Activated T-helper 2 cell treated with anti-CD3 and anti-CD28 coated beads, Interferon-gamma antibody, Interleukin-2, Interleukin-4, amounts not matched to agents 10 μg/mL and 5 μg/mL and 100 μg/mL, durations not matched to agents 14 hours and 24 hours and 36 hours (primary cell): Measurements from ENCODE around the gene SLC40A1. TPM values are rescaled to one million over a fixed set of nuclear protein-coding genes. Genes with fewer than 3 reads are reported as not detected.
A peak's percentile ranks its signal among the peaks of the same experiment; 100 is the strongest.

Experiments
- DNase-seq: peaks from one replicate; pipeline ENCODE4 v3.0.0; 2021; ENCODE audit warnings: low spot score
- H3K27ac Mint-ChIP-seq: one replicate; pipeline ENCODE4 v1.8.0; 2021; ENCODE audit warnings: mixed read lengths
- H3K27me3 Mint-ChIP-seq: one replicate; pipeline ENCODE4 v1.8.0; 2021; ENCODE audit warnings: low read depth, mixed read lengths
- H3K36me3 Mint-ChIP-seq: one replicate; pipeline ENCODE4 v1.8.0; 2021; ENCODE audit warnings: low read depth, mixed read lengths
- H3K4me1 Mint-ChIP-seq: one replicate; pipeline ENCODE4 v1.8.0; 2021; ENCODE audit warnings: low read depth, mixed read lengths
- H3K4me3 Mint-ChIP-seq: one replicate; pipeline ENCODE4 v1.8.0; 2021; ENCODE audit warnings: low read depth, mild to moderate bottlenecking, moderate library complexity, mixed read lengths
- H3K9me3 Mint-ChIP-seq: one replicate; pipeline ENCODE4 v1.8.0; 2021; ENCODE audit warnings: mixed read lengths
- intact Hi-C: fragments of 100-400 bp; cut with micrococcal nuclease; formaldehyde crosslinking; loops from one replicate; pipeline ENCODE4 v1.15.1; 2023
- total RNA-seq: library from RNA; stranded (reverse); gene quantifications from 2 replicates; pipeline ENCODE4 v1.2.3, GENCODE V29; 2022

SLC40A1 gene
- total RNA-seq, 1 donor from 2014 or later: 1.8 TPM

GRCh38 chr2:189577121-189577520 lies 3.5 kb downstream of the SLC40A1 start:
- no peaks in the 10 kb centered on the region for H3K36me3 Mint-ChIP-seq
- DNase-seq: no peak
- no peaks in the 10 kb centered on the region for H3K9me3 Mint-ChIP-seq
- peaks cover 24% of the 10 kb centered on the region for H3K27me3 Mint-ChIP-seq
- no peak overlapping the region for H3K4me3 Mint-ChIP-seq
- peaks cover 24% of the 10 kb centered on the region for H3K4me1 Mint-ChIP-seq
- no peak overlapping the region for H3K27ac Mint-ChIP-seq
- intact Hi-C loops: no loop called here

GRCh38 chr2:189576396-189576795 lies 4.2 kb downstream of the SLC40A1 start:
- Mint-ChIP-seq H3K4me3 (no peak overlapping the region), H3K36me3 (no peaks in the 10 kb centered on the region), H3K4me1 (peaks cover 17% of the 10 kb centered on the region), H3K27ac (no peak overlapping the region), H3K9me3 (no peaks in the 10 kb centered on the region), H3K27me3 (peaks cover 17% of the 10 kb centered on the region)
- intact Hi-C loops: no loop called here
- DNase-seq: no peak

- Mint-ChIP-seq H3K36me3 (no peaks in the 10 kb centered on the region), H3K4me3 (no peak overlapping the region), H3K27ac (no peak overlapping the region), H3K9me3 (no peaks in the 10 kb centered on the region), H3K27me3 (peaks cover 12% of the 10 kb centered on the region), H3K4me1 (peaks cover 17% of the 10 kb centered on the region)
- intact Hi-C loops: no loop called here
- no peak for DNase-seq
These were observed 5.7 kb downstream of the SLC40A1 start for GRCh38 chr2:189574793-189575475.

GRCh38 chr2:189570570-189571031 lies 10.0 kb downstream of the SLC40A1 start:
- Mint-ChIP-seq H3K4me1 (peaks cover 23% of the 10 kb centered on the region), H3K4me3 (no peak overlapping the region), H3K27ac (no peak overlapping the region), H3K27me3 (no peaks in the 10 kb centered on the region), H3K9me3 (no peaks in the 10 kb centered on the region), H3K36me3 (peaks cover 11% of the 10 kb centered on the region)
- intact Hi-C loops: no loop called here
- no peak for DNase-seq

GRCh38 chr2:189569295-189569910 lies 11.2 kb downstream of the SLC40A1 start:
- no peak overlapping the region for H3K4me3 Mint-ChIP-seq
- intact Hi-C loops: no loop called here
- H3K27ac Mint-ChIP-seq: peak overlapping the region; percentile 59
- H3K27me3 Mint-ChIP-seq: no peaks in the 10 kb centered on the region
- peaks cover 22% of the 10 kb centered on the region for H3K4me1 Mint-ChIP-seq
- H3K9me3 Mint-ChIP-seq: no peaks in the 10 kb centered on the region
- H3K36me3 Mint-ChIP-seq: peaks cover 17% of the 10 kb centered on the region
- no peak for DNase-seq

GRCh38 chr2:189566046-189566445 lies 14.5 kb downstream of the SLC40A1 start:
- Mint-ChIP-seq H3K27ac (no peak overlapping the region), H3K27me3 (no peaks in the 10 kb centered on the region), H3K36me3 (peaks cover 26% of the 10 kb centered on the region), H3K4me1 (peaks cover 29% of the 10 kb centered on the region), H3K9me3 (no peaks in the 10 kb centered on the region), H3K4me3 (no peak overlapping the region)
- intact Hi-C loops: no loop called here
- no peak for DNase-seq

GRCh38 chr2:189561371-189562038 lies 19.1 kb downstream of the SLC40A1 start:
- Mint-ChIP-seq H3K4me1 (peaks cover 18% of the 10 kb centered on the region), H3K27ac (no peak overlapping the region), H3K9me3 (no peaks in the 10 kb centered on the region), H3K27me3 (no peaks in the 10 kb centered on the region), H3K36me3 (peaks cover 21% of the 10 kb centered on the region), H3K4me3 (no peak overlapping the region)
- DNase-seq: no peak
- intact Hi-C loops: no loop called here

- DNase-seq: no peak
- Mint-ChIP-seq H3K4me3 (no peak overlapping the region), H3K36me3 (peaks cover 14% of the 10 kb centered on the region), H3K4me1 (peaks cover 22% of the 10 kb centered on the region), H3K9me3 (no peaks in the 10 kb centered on the region), H3K27ac (no peak overlapping the region), H3K27me3 (peaks cover 2% of the 10 kb centered on the region)
- intact Hi-C loops: no loop called here
These were observed 20.4 kb downstream of the SLC40A1 start for GRCh38 chr2:189560273-189560586.

GRCh38 chr2:189559579-189560272 lies 20.9 kb downstream of the SLC40A1 start:
- peaks cover 3% of the 10 kb centered on the region for H3K27me3 Mint-ChIP-seq
- no peak for DNase-seq
- no peaks in the 10 kb centered on the region for H3K9me3 Mint-ChIP-seq
- intact Hi-C loops: no loop called here
- peaks cover 9% of the 10 kb centered on the region for H3K36me3 Mint-ChIP-seq
- peaks cover 22% of the 10 kb centered on the region for H3K4me1 Mint-ChIP-seq
- H3K4me3 Mint-ChIP-seq: no peak overlapping the region
- no peak overlapping the region for H3K27ac Mint-ChIP-seq

GRCh38 chr2:189558516-189559272 lies 21.9 kb downstream of the SLC40A1 start:
- intact Hi-C loops: no loop called here
- no peak overlapping the region for H3K4me3 Mint-ChIP-seq
- no peak overlapping the region for H3K27ac Mint-ChIP-seq
- peaks cover 3% of the 10 kb centered on the region for H3K27me3 Mint-ChIP-seq
- peaks cover 22% of the 10 kb centered on the region for H3K4me1 Mint-ChIP-seq
- H3K9me3 Mint-ChIP-seq: no peaks in the 10 kb centered on the region
- peaks cover 7% of the 10 kb centered on the region for H3K36me3 Mint-ChIP-seq
- no peak for DNase-seq

- Mint-ChIP-seq H3K9me3 (no peaks in the 10 kb centered on the region), H3K4me1 (peaks cover 22% of the 10 kb centered on the region), H3K4me3 (no peak overlapping the region), H3K36me3 (peaks cover 4% of the 10 kb centered on the region), H3K27ac (no peak overlapping the region), H3K27me3 (peaks cover 3% of the 10 kb centered on the region)
- intact Hi-C loops: no loop called here
- no peak for DNase-seq
These were observed 23.2 kb downstream of the SLC40A1 start for GRCh38 chr2:189557373-189557772.

GRCh38 chr2:189556526-189556925 lies 24.1 kb downstream of the SLC40A1 start:
- Mint-ChIP-seq H3K27me3 (peaks cover 3% of the 10 kb centered on the region), H3K9me3 (no peaks in the 10 kb centered on the region), H3K4me1 (peaks cover 19% of the 10 kb centered on the region), H3K4me3 (no peak overlapping the region), H3K27ac (no peak overlapping the region), H3K36me3 (peaks cover under 1% of the 10 kb centered on the region)
- intact Hi-C loops: no loop called here
- DNase-seq: no peak
